T-helper 2 cell treated with Interferon-gamma antibody and Interleukin-4, amounts not matched to agents 100 ng/mL and 5 ng/mL, for 36 hours (primary cell): ENCODE results near the gene TRIP11. TPM values are rescaled to one million over a fixed set of nuclear protein-coding genes. Genes with fewer than 3 reads are reported as not detected.

ENCODE experiments used
- intact Hi-C: fragments of 100-400 bp; cut with micrococcal nuclease; formaldehyde crosslinking; loops from one replicate; pipeline ENCODE4 v1.15.1; 2023
- total RNA-seq: library from RNA; stranded (reverse); gene quantifications from 2 replicates; pipeline ENCODE4 v1.2.3, GENCODE V29; 2022

The TRIP11 gene
- total RNA-seq, 1 donor from 2014 or later = 44.7 TPM

GRCh38 chr14:91961297-91962220 is 78.3 kb downstream of the TRIP11 start:
- intact Hi-C loops = no loop called here

GRCh38 chr14:91957876-91958313 is 82.0 kb downstream of the TRIP11 start:
- intact Hi-C loops = no loop called here

- intact Hi-C loops = no loop called here
Observed at GRCh38 chr14:91956616-91957015, 83.2 kb downstream of the TRIP11 start.

GRCh38 chr14:91955168-91955567 is 84.7 kb downstream of the TRIP11 start:
- intact Hi-C loops = no loop called here

- intact Hi-C loops = loop anchor here (2.0 kb wide), 1 partner anchor 51 kb away; no protein-coding TSS in a partner anchor
Observed at GRCh38 chr14:91953170-91953985, 86.5 kb downstream of the TRIP11 start.

GRCh38 chr14:91947475-91948184 is 92.2 kb downstream of the TRIP11 start, which contains the start of gene FBLN5:
FBLN5 (minus strand) TSS chr14:91947694; CDS start chr14:91947229, 465 bp downstream.
- intact Hi-C loops = no loop called here

GRCh38 chr14:91946622-91947474 is 93.0 kb downstream of the TRIP11 start:
- intact Hi-C loops = no loop called here

- intact Hi-C loops = no loop called here
Observed at GRCh38 chr14:91945751-91946621, 93.9 kb downstream of the TRIP11 start.

GRCh38 chr14:91942946-91943345 is 96.9 kb downstream of the TRIP11 start:
- intact Hi-C loops = no loop called here

GRCh38 chr14:91942128-91942527 is 97.7 kb downstream of the TRIP11 start:
- intact Hi-C loops = no loop called here

GRCh38 chr14:91940209-91940608 is 99.7 kb downstream of the TRIP11 start:
- intact Hi-C loops = no loop called here

- intact Hi-C loops = no loop called here
Observed at GRCh38 chr14:91935586-91935985, 104.3 kb downstream of the TRIP11 start.

- intact Hi-C loops = no loop called here
Observed at GRCh38 chr14:91934554-91935285, 105.1 kb downstream of the TRIP11 start.

GRCh38 chr14:91931478-91932088 is 108.3 kb downstream of the TRIP11 start:
- intact Hi-C loops = no loop called here

- intact Hi-C loops = no loop called here
Observed at GRCh38 chr14:91929700-91930099, 110.2 kb downstream of the TRIP11 start.

- intact Hi-C loops = no loop called here
Observed at GRCh38 chr14:91927800-91928199, 112.1 kb downstream of the TRIP11 start.

- intact Hi-C loops = no loop called here
Observed at GRCh38 chr14:91927191-91927590, 112.7 kb downstream of the TRIP11 start.
